K562 (cell line): Measurements from ENCODE around the gene NPC1L1. TPM values are rescaled to one million over a fixed set of nuclear protein-coding genes. Genes with fewer than 3 reads are reported as not detected.

ENCODE experiments used
- ATAC-seq: fragments of 200-7000 bp; cut with Tn5 transposase; 3 replicates; pipeline ENCODE4 v1.9.1; 2020; ENCODE audit warnings: moderate library complexity
- BruUV-seq: library from RNA; stranded (reverse); fragments of 400-500 nt; replicated peaks from 2 replicates; lab custom pipeline; 2021; lab: Mats Ljungman, UMichigan
- CTCF ChIA-PET: fragments of 300-600 bp; formaldehyde crosslinking; extraction: SDS; loops from one replicate; lab custom pipeline; 2021; ENCODE audit warnings: low intra/inter-chr PET ratio; lab: Yijun Ruan, JAX
- POLR2A ChIA-PET: fragments of 300-600, 350-650 bp; sonication (Branson Sonifier 250); formaldehyde crosslinking; extraction: SDS; loops from one replicate; lab custom pipeline; 2021; ENCODE audit warnings: antibody characterized with exemption, inconsistent platforms; lab: Yijun Ruan, JAX
- DNase-seq, 4 experiments: peaks; one replicate each; pipeline versions ENCODE4 v3.0.0 to v3.0.0-alpha.2; 2011 to 2018; ENCODE audit warnings: low spot score in 3 of 4, mixed read lengths in 3 of 4; ENCODE audit errors: extremely low read depth in 1 of 4
- FAIRE-seq: peaks from 2 replicates; lab custom pipeline; 2011; peaks lifted over from hg19 to GRCh38; lab: Jason Lieb, UNC
- H2AFZ ChIP-seq: 2 replicates; pipeline ENCODE4 v1.6.0; 2011; ENCODE audit warnings: low read depth, low read length, control low read depth, inconsistent platforms
- H3K27ac ChIP-seq: fragments of 200-600 bp; 3 replicates; pipeline ENCODE4 v1.8.0; 2011; ENCODE audit warnings: low read depth, mild to moderate bottlenecking, control low read depth, inconsistent platforms, low read length, moderate library complexity, mixed read lengths; ENCODE audit errors: extremely low read depth
- H3K27me3 ChIP-seq, 2 experiments: fragments of 300-600 bp in 1 of 2; 2 replicates in 1 of 2; 3 replicates in 1 of 2; pipeline versions ENCODE4 v1.6.0 to v1.8.0; 2011; ENCODE audit warnings: inconsistent platforms in 2 of 2, low read length in 2 of 2, mild to moderate bottlenecking in 1 of 2, mixed read lengths in 1 of 2, moderate library complexity in 1 of 2; ENCODE audit not compliant: control insufficient read depth in 2 of 2, insufficient read depth in 2 of 2
- H3K36me3 ChIP-seq: fragments of 300-600 bp; 3 replicates; pipeline ENCODE4 v1.8.0; 2011; ENCODE audit warnings: mild to moderate bottlenecking, low read length, inconsistent platforms; ENCODE audit not compliant: control insufficient read depth, insufficient read depth
- H3K4me1 ChIP-seq, 2 experiments: fragments of 200-600 bp in 1 of 2; replicated peaks in 1 of 2; 2 replicates in 1 of 2; 3 replicates in 1 of 2; pipeline versions ENCODE4 v1.5.1 to v1.8.0; 2011; ENCODE audit warnings: inconsistent platforms in 2 of 2, low read length in 2 of 2, mild to moderate bottlenecking in 1 of 2, mixed read lengths in 1 of 2, moderate library complexity in 1 of 2; ENCODE audit not compliant: control insufficient read depth in 2 of 2, insufficient read depth in 2 of 2
- H3K4me2 ChIP-seq: 2 replicates; pipeline ENCODE4 v1.6.1; 2011; ENCODE audit warnings: low read length, control low read depth, inconsistent platforms, mixed read lengths; ENCODE audit not compliant: insufficient read depth
- H3K4me3 ChIP-seq: fragments of 200-600 bp; sonication (generic), shearing (Covaris generic); 2 replicates; pipeline ENCODE4 v1.5.1; 2016; ENCODE audit warnings: control low read depth, inconsistent platforms
- H3K79me2 ChIP-seq: fragments of 200-600 bp; 3 replicates; pipeline ENCODE4 v1.8.0; 2011; ENCODE audit warnings: low read length, inconsistent platforms; ENCODE audit not compliant: control insufficient read depth, insufficient read depth
- H3K9ac ChIP-seq, 2 experiments: 2 replicates each; pipeline versions ENCODE4 v1.6.0 to v1.6.1; 2011; ENCODE audit warnings: low read depth in 2 of 2, low read length in 2 of 2, control low read depth in 1 of 2, inconsistent platforms in 1 of 2, mild to moderate bottlenecking in 1 of 2, mixed read lengths in 1 of 2; ENCODE audit not compliant: insufficient read depth in 1 of 2
- H3K9me1 ChIP-seq: one replicate; pipeline ENCODE4 v1.6.0; 2011; ENCODE audit warnings: inconsistent platforms, mild to moderate bottlenecking, low read length, moderate library complexity; ENCODE audit not compliant: control insufficient read depth, insufficient read depth
- H3K9me3 ChIP-seq: replicated peaks from 2 replicates; pipeline ENCODE4 v1.5.1; 2011; ENCODE audit warnings: low read depth, low read length, inconsistent platforms; ENCODE audit not compliant: control insufficient read depth, insufficient read depth
- H4K20me1 ChIP-seq: replicated peaks from 2 replicates; pipeline ENCODE4 v1.6.1; 2011; ENCODE audit warnings: low read length, inconsistent platforms, mixed read lengths; ENCODE audit not compliant: control insufficient read depth, insufficient read depth
- KDM1A ChIP-seq, 2 experiments: fragments of 450-650 bp; IDR thresholded peaks; 2 replicates each; pipeline ENCODE4 v1.6.1; 2016; ENCODE audit warnings: mild to moderate bottlenecking in 2 of 2
- NEUROD1 ChIP-seq: fragments of 150-350 bp; IDR thresholded peaks from 2 replicates; pipeline ENCODE4 v1.6.1; 2014; ENCODE audit warnings: borderline replicate concordance, low read length, low read depth; ENCODE audit not compliant: partially characterized antibody
- ZEB2 ChIP-seq: fragments of 450-650 bp; IDR thresholded peaks from 2 replicates; pipeline ENCODE4 v1.6.1; 2016
- ZNF280A ChIP-seq: fragments of 450-650 bp; IDR thresholded peaks from 2 replicates; pipeline ENCODE4 v1.6.1; 2018; ENCODE audit warnings: mild to moderate bottlenecking, low read depth; ENCODE audit not compliant: partially characterized antibody
- WGBS: fragments of 100-300 bp; shearing (Covaris generic); methylation state at CpG from one replicate; pipeline ENCODE4 v1.1.6; 2016; ENCODE audit warnings: low coverage, mixed read lengths; ENCODE audit not compliant: insufficient coverage; ENCODE audit errors: missing lambda C conversion rate; 5-methylcytosine and 5-hydroxymethylcytosine counted together
- in situ Hi-C: fragments of 300-500 bp; cut with MboI; formaldehyde crosslinking; loops from 4 replicates; pipeline ENCODE4 v1.15.0; 2018; ENCODE audit warnings: inconsistent platforms, mixed read lengths
- intact Hi-C: fragments of 100-400 bp; cut with micrococcal nuclease; formaldehyde crosslinking; loops from 2 replicates; pipeline ENCODE4 v1.14.2; 2022
- polyA plus RNA-seq, 8 experiments: library from polyadenylated mRNA; depleted of rRNA in 4 of 8; stranded (reverse) in 5 of 8; unstranded in 3 of 8; fragments of >200 nt; fragmentation: Nextera tagmentation in 2 of 8; fragmentation: Illumina TruSeq in 1 of 8; extraction: Ambion mirVana in 2 of 8; extraction: Trizol in 1 of 8; gene quantifications; 2 replicates each; pipeline versions ENCODE4 v1.2.1 to v1.2.3, GENCODE V29; 2011 to 2014; ENCODE audit warnings: inconsistent platforms in 1 of 8, missing spikeins in 1 of 8
- total RNA-seq, 7 experiments: library from RNA; depleted of rRNA in 6 of 7; stranded (reverse); fragments of >200 nt in 6 of 7; fragmentation: Illumina TruSeq in 2 of 7; extraction: Trizol in 2 of 7; gene quantifications; 2 replicates each; pipeline versions ENCODE4 v1.2.1 to v1.2.3, GENCODE V29; 2011 to 2021; ENCODE audit warnings: low replicate concordance in 1 of 7
- TF ChIP-seq, protein P1 (sequence below): fragments of 450-650 bp; IDR thresholded peaks from one replicate; pipeline ENCODE4 v1.6.1; 2018; ENCODE audit warnings: mild to moderate bottlenecking, moderate library complexity; ENCODE audit not compliant: partially characterized antibody

NPC1L1 gene
- total and polyA plus RNA-seq, 9 of the 15 experiments (the other 6 are each of a cell fraction or from before 2014, with no cell fraction given), result 0.01 to 0.18 (median 0.07) TPM; not detected in 4

DNA sequence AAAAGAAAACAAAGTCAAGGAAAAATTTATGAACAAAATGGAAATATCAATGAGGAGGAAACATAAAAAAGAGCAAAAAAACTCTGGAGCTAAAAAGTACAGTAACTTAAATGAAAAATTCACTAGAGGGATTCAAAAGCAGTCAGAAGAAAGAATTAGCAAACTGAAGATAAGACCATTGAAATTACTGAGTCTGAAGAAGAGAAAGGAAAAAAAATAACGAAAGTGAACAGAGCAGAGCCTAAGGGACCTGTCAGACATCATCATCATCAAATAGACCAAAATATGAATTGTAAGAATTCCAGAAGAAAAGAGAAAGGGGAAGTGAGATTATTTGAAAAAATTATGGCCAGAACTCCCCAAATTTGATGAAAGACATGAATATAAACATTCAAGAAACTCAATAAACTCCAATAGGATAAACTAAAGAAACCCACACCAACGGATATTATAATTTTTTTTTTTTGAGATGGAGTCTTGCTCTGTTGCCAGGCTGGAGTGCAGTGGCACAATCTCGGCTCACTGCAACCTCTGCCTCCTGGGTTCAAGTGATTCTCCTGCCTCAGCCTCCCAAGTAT, 16.2 kb downstream of the NPC1L1 start (continued):
- TF ChIP-seq ZNF280A, result peak; percentile 93
- TF ChIP-seq ZEB2, result peak; percentile 62
- TF ChIP-seq NEUROD1, result no peak

DNA sequence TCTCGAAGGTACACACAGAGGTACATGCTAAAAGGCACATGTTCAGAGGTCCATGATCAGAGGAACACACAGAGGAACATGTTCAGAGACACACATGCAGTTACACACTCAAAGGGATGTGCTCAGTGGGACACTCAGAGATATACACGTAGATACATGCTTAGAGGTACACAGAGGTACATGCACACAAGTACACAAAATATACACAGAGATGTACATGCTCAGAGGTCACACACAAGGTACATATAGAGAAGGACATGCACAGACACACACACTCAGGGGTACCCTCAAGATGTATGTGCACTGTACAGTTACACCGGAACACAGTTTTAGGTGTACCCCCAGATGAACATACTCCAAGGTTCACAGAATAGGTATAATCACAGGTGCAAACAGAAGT, 18.8 kb downstream of the NPC1L1 start:
- H3K79me2 ChIP-seq, result no peaks in the 10 kb centered on the region
- H3K9me1 ChIP-seq, result no peaks in the 10 kb centered on the region
- no TSS peak for BruUV-seq
- POLR2A ChIA-PET, result no interaction called here
- no peaks in the 10 kb centered on the region for H4K20me1 ChIP-seq
- no peak overlapping the region for H3K4me3 ChIP-seq
- DNase-seq (no peak), ATAC-seq (no peak), FAIRE-seq (no peak)
- WGBS, result 3% methylated on average over 3 of the region's 3 CpGs
- H3K27ac ChIP-seq, result no peak overlapping the region
- intact Hi-C loops (no loop called here), in situ Hi-C loops (no loop called here)
- peaks cover 6 to 38% of the 10 kb centered on the region in 2 experiments; a peak in 4 of 5 replicates for H3K27me3 ChIP-seq
- H3K4me1 ChIP-seq, result peaks cover 0 to 6% of the 10 kb centered on the region in 2 experiments; a peak in 2 of 5 replicates
- H3K9me3 ChIP-seq, result peaks cover 5% of the 10 kb centered on the region; the same call in 1 of the 2 replicates
- no peak overlapping the region for H2AFZ ChIP-seq
- no peak overlapping the region for H3K4me2 ChIP-seq
- CTCF ChIA-PET, result no interaction called here
- TF ChIP-seq KDM1A (IDR thresholded peaks at IDR 0.05), result peak in 1 of 2 experiments; percentile 76; a peak in 1 of 4 replicates
- TF ChIP-seq, protein P1, sequence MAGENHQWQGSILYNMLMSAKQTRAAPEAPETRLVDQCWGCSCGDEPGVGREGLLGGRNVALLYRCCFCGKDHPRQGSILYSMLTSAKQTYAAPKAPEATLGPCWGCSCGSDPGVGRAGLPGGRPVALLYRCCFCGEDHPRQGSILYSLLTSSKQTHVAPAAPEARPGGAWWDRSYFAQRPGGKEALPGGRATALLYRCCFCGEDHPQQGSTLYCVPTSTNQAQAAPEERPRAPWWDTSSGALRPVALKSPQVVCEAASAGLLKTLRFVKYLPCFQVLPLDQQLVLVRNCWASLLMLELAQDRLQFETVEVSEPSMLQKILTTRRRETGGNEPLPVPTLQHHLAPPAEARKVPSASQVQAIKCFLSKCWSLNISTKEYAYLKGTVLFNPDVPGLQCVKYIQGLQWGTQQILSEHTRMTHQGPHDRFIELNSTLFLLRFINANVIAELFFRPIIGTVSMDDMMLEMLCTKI, result no peak
- TF ChIP-seq, all 486 proteins: peak for 1
- H3K36me3 ChIP-seq, result no peaks in the 10 kb centered on the region
- no peak overlapping the region for H3K9ac ChIP-seq
